GM08714 (cell line): ENCODE data around the gene FADS6.

Source experiments
- H3K4me3 ChIP-seq: fragments of 200-500 bp; sonication (Bioruptor generic); 2 replicates; pipeline ENCODE4 v1.5.1; 2014; ENCODE audit warnings: mild to moderate bottlenecking, low read length, inconsistent platforms
- ZNF274 ChIP-seq: IDR thresholded peaks from 2 replicates; pipeline ENCODE4 v1.6.1; 2012; ENCODE audit warnings: mild to moderate bottlenecking, low read depth, low read length

The FADS6 gene

GRCh38 chr17:74851612-74852236 is 41.7 kb downstream of the FADS6 start:
- no peak for TF ChIP-seq ZNF274

GRCh38 chr17:74850914-74851313 is 42.5 kb downstream of the FADS6 start:
- H3K4me3 ChIP-seq: no peak overlapping the region
- TF ChIP-seq ZNF274: no peak

More at GRCh38 chr17:74851612-74852236, 41.7 kb downstream of the FADS6 start:
- no peak overlapping the region for H3K4me3 ChIP-seq

GRCh38 chr17:74850310-74850709 is 43.1 kb downstream of the FADS6 start:
- no peak for TF ChIP-seq ZNF274
- H3K4me3 ChIP-seq: no peak overlapping the region

GRCh38 chr17:74848656-74849399 is 44.6 kb downstream of the FADS6 start:
- no peak for TF ChIP-seq ZNF274
- no peak overlapping the region for H3K4me3 ChIP-seq

GRCh38 chr17:74846621-74847020 is 46.8 kb downstream of the FADS6 start:
- H3K4me3 ChIP-seq: no peak overlapping the region
- no peak for TF ChIP-seq ZNF274

GRCh38 chr17:74843352-74843627 is 50.1 kb downstream of the FADS6 start:
- TF ChIP-seq ZNF274: no peak
- no peak overlapping the region for H3K4me3 ChIP-seq

- no peak for TF ChIP-seq ZNF274
- no peak overlapping the region for H3K4me3 ChIP-seq
These were observed 50.7 kb downstream of the FADS6 start for GRCh38 chr17:74842599-74843351.

- H3K4me3 ChIP-seq: no peak overlapping the region
These were observed 51.3 kb downstream of the FADS6 start for GRCh38 chr17:74842146-74842598.

GRCh38 chr17:74840989-74841666 is 52.3 kb downstream of the FADS6 start:
- H3K4me3 ChIP-seq: no peak overlapping the region
- no peak for TF ChIP-seq ZNF274

More at GRCh38 chr17:74842146-74842598, 51.3 kb downstream of the FADS6 start:
- TF ChIP-seq ZNF274: no peak

- H3K4me3 ChIP-seq: no peak overlapping the region
- no peak for TF ChIP-seq ZNF274
These were observed 53.2 kb downstream of the FADS6 start for GRCh38 chr17:74839990-74840852.

- H3K4me3 ChIP-seq: no peak overlapping the region
- TF ChIP-seq ZNF274: no peak
These were observed 55.2 kb downstream of the FADS6 start for GRCh38 chr17:74838274-74838673.

- TF ChIP-seq ZNF274: no peak
These were observed 56.6 kb downstream of the FADS6 start for GRCh38 chr17:74836691-74837467.

GRCh38 chr17:74836191-74836590 is 57.2 kb downstream of the FADS6 start:
- H3K4me3 ChIP-seq: no peak overlapping the region

More at GRCh38 chr17:74836691-74837467, 56.6 kb downstream of the FADS6 start:
- no peak overlapping the region for H3K4me3 ChIP-seq

More at GRCh38 chr17:74836191-74836590, 57.2 kb downstream of the FADS6 start:
- TF ChIP-seq ZNF274: no peak
